SK-MEL-5 (cell line): ENCODE measurements around the gene H2BK1. TPM values are rescaled to one million over a fixed set of nuclear protein-coding genes. Genes with fewer than 3 reads are reported as not detected.

Experiments used
- DNase-seq: peaks from one replicate; pipeline ENCODE4 v3.0.0-alpha.2; 2016; ENCODE audit warnings: low read depth, low spot score
- in situ Hi-C: cut with HindIII; loops from 2 replicates; pipeline ENCODE4 v1.10.0; 2016; ENCODE audit warnings: low sequenced_read_pairs, high pct_unique_total_duplicates, low pct_unique_long_range_greater_than_20kb
- polyA plus RNA-seq, 2 experiments: library from polyadenylated mRNA; depleted of rRNA; stranded (reverse); fragments of >200 nt; gene quantifications; 2 replicates each; pipeline ENCODE4 v1.2.3, GENCODE V29; 2015
- total RNA-seq: library from RNA; depleted of rRNA; stranded (reverse); fragments of >200 nt; shearing (Covaris generic); gene quantifications from 2 replicates; pipeline ENCODE4 v1.2.3, GENCODE V29; 2014; rRNA removed

Gene H2BK1
- total RNA-seq: not detected in 2 replicates
- not detected in 2 replicates for polyA plus RNA-seq (2015; cell fraction: cytosol; rRNA removed)
- polyA plus RNA-seq (2015; cell fraction: nucleus; rRNA removed): not detected in 2 replicates

- no peak for DNase-seq
- in situ Hi-C loops: no loop called here
Observed at GRCh38 chr7:151210087-151210854, at the start of gene H2BK1. TSS of gene H2BK1 (minus strand) at chr7:151210488. CDS start at chr7:151210318, 170 bp downstream.

GRCh38 chr7:151257990-151258389, 47.7 kb upstream of the H2BK1 start:
- in situ Hi-C loops: loop anchor here (10.0 kb wide), 1 partner anchor 47 kb away; no protein-coding TSS in a partner anchor
- no peak for DNase-seq

GRCh38 chr7:151256410-151257045, 46.2 kb upstream of the H2BK1 start:
- in situ Hi-C loops: loop anchor here (10.0 kb wide), 1 partner anchor 48 kb away; no protein-coding TSS in a partner anchor
- no peak for DNase-seq

GRCh38 chr7:151255390-151255789, 45.1 kb upstream of the H2BK1 start:
- DNase-seq: no peak
- in situ Hi-C loops: loop anchor here (10.0 kb wide), 1 partner anchor 49 kb away; no protein-coding TSS in a partner anchor

GRCh38 chr7:151254851-151255250, 44.6 kb upstream of the H2BK1 start:
- no peak for DNase-seq
- in situ Hi-C loops: loop anchor here (10.0 kb wide), 1 partner anchor 50 kb away; no protein-coding TSS in a partner anchor

GRCh38 chr7:151254316-151254715, 44.0 kb upstream of the H2BK1 start:
- in situ Hi-C loops: loop anchor here (10.0 kb wide), 1 partner anchor 50 kb away; no protein-coding TSS in a partner anchor
- no peak for DNase-seq

GRCh38 chr7:151252961-151253711, 42.8 kb upstream of the H2BK1 start:
- DNase-seq: no peak
- in situ Hi-C loops: loop anchor here (10.0 kb wide), 1 partner anchor 52 kb away; no protein-coding TSS in a partner anchor

- in situ Hi-C loops: loop anchor here (10.0 kb wide), 1 partner anchor 52 kb away; no protein-coding TSS in a partner anchor
- no peak for DNase-seq
Observed at GRCh38 chr7:151252561-151252835, 42.2 kb upstream of the H2BK1 start.

GRCh38 chr7:151251689-151252560, 41.6 kb upstream of the H2BK1 start:
- in situ Hi-C loops: loop anchor here (10.0 kb wide), 1 partner anchor 53 kb away; no protein-coding TSS in a partner anchor
- DNase-seq: peak; percentile 71

GRCh38 chr7:151251328-151251688, 41.0 kb upstream of the H2BK1 start:
- in situ Hi-C loops: loop anchor here (10.0 kb wide), 1 partner anchor 53 kb away; no protein-coding TSS in a partner anchor
- no peak for DNase-seq

- no peak for DNase-seq
- in situ Hi-C loops: loop anchor here (10.0 kb wide), 1 partner anchor 54 kb away; no protein-coding TSS in a partner anchor
Observed at GRCh38 chr7:151250181-151251132, 40.2 kb upstream of the H2BK1 start.

GRCh38 chr7:151249732-151250072, 39.4 kb upstream of the H2BK1 start:
- DNase-seq: peak; percentile 81
- in situ Hi-C loops: loop anchor here (10.0 kb wide), 1 partner anchor 55 kb away; no protein-coding TSS in a partner anchor

GRCh38 chr7:151249034-151249731, 38.9 kb upstream of the H2BK1 start:
- in situ Hi-C loops: no loop called here
- DNase-seq: peak; percentile 56

GRCh38 chr7:151248346-151249033, 38.2 kb upstream of the H2BK1 start, which contains the start of gene SMARCD3:
TSS of gene SMARCD3 (minus strand) at chr7:151248694. CDS start at chr7:151248562, 132 bp downstream.
- peak; percentile 54 for DNase-seq
- in situ Hi-C loops: no loop called here
